ENCODE measurements around the gene SUCO. TPM values are rescaled to one million over a fixed set of nuclear protein-coding genes. Genes with fewer than 3 reads are reported as not detected.
"Not testable (repeated sequence)": the region's sequence is repeated elsewhere in the genome, so short reads cannot be mapped to it uniquely, and the experiment has no call there.

The SUCO gene
- total RNA-seq, 3 donors from 2014 or later, result 24.6 to 29.0 (median 24.6) TPM

- Histone ChIP-seq H3K36me3 (ENCODE audit: low read depth) (no peaks in the 10 kb centered on the region), H3K9me3 (no peaks in the 10 kb centered on the region), H3K4me3 (no peak overlapping the region), H3K4me1 (ENCODE audit: low read depth) (no peaks in the 10 kb centered on the region)
- ATAC-seq, result no peak
- TF ChIP-seq CTCF (IDR thresholded peaks at IDR 0.05), result no peak
- intact Hi-C loops (cut with DNase I, micrococcal nuclease), result no loop called here
- no peak for DNase-seq
Measured at GRCh38 chr1:172486805-172487454, 46.0 kb upstream of the SUCO start.

GRCh38 chr1:172487550-172487949 lies 45.4 kb upstream of the SUCO start:
- Histone ChIP-seq H3K36me3 (ENCODE audit: low read depth) (no peaks in the 10 kb centered on the region), H3K9me3 (no peaks in the 10 kb centered on the region), H3K4me1 (ENCODE audit: low read depth) (no peaks in the 10 kb centered on the region), H3K4me3 (no peak overlapping the region)
- intact Hi-C loops (cut with DNase I, micrococcal nuclease), result no loop called here
- no peak for DNase-seq
- ATAC-seq, result no peak
- no peak for TF ChIP-seq CTCF (IDR thresholded peaks at IDR 0.05)

GRCh38 chr1:172488393-172488792 lies 44.6 kb upstream of the SUCO start:
- DNase-seq (no peak), ATAC-seq (no peak)
- Histone ChIP-seq H3K9me3 (no peaks in the 10 kb centered on the region), H3K4me3 (no peak overlapping the region), H3K36me3 (ENCODE audit: low read depth) (no peaks in the 10 kb centered on the region), H3K4me1 (ENCODE audit: low read depth) (no peaks in the 10 kb centered on the region)
- TF ChIP-seq CTCF (IDR thresholded peaks at IDR 0.05), result no peak
- intact Hi-C loops (cut with DNase I, micrococcal nuclease), result no loop called here

GRCh38 chr1:172489847-172490246 lies 43.1 kb upstream of the SUCO start:
- no peak for TF ChIP-seq CTCF (IDR thresholded peaks at IDR 0.05)
- no peak for ATAC-seq

GRCh38 chr1:172492421-172492820 lies 40.5 kb upstream of the SUCO start:
- no peaks in the 10 kb centered on the region for H3K9me3 ChIP-seq
- no peak for TF ChIP-seq CTCF (IDR thresholded peaks at IDR 0.05)
- H3K4me3 ChIP-seq, result no peak overlapping the region
- DNase-seq (no peak), ATAC-seq (no peak)
- intact Hi-C loops (cut with DNase I, micrococcal nuclease), result no loop called here
- no peaks in the 10 kb centered on the region for H3K36me3 ChIP-seq (ENCODE audit: low read depth)
- no peaks in the 10 kb centered on the region for H3K4me1 ChIP-seq (ENCODE audit: low read depth)

More at GRCh38 chr1:172489847-172490246, 43.1 kb upstream of the SUCO start:
- H3K36me3 ChIP-seq (ENCODE audit: low read depth), result no peaks in the 10 kb centered on the region
- no peaks in the 10 kb centered on the region for H3K4me1 ChIP-seq (ENCODE audit: low read depth)
- no peak overlapping the region for H3K4me3 ChIP-seq
- no peaks in the 10 kb centered on the region for H3K9me3 ChIP-seq
- intact Hi-C loops (cut with DNase I, micrococcal nuclease), result no loop called here
- DNase-seq, result no peak

GRCh38 chr1:172494166-172494565 lies 38.8 kb upstream of the SUCO start:
- Histone ChIP-seq H3K4me1 (ENCODE audit: low read depth) (no peaks in the 10 kb centered on the region), H3K9me3 (no peaks in the 10 kb centered on the region), H3K4me3 (no peak overlapping the region), H3K36me3 (ENCODE audit: low read depth) (no peaks in the 10 kb centered on the region)
- intact Hi-C loops (cut with DNase I, micrococcal nuclease), result no loop called here
- ATAC-seq (no peak), DNase-seq (no peak)
- no peak for TF ChIP-seq CTCF (IDR thresholded peaks at IDR 0.05)

GRCh38 chr1:172496127-172496526 lies 36.8 kb upstream of the SUCO start:
- intact Hi-C loops (cut with DNase I, micrococcal nuclease); H3K36me3 ChIP-seq (ENCODE audit: low read depth); DNase-seq; H3K9me3 ChIP-seq; H3K4me3 ChIP-seq; H3K4me1 ChIP-seq (ENCODE audit: low read depth); ATAC-seq: not testable (repeated sequence)

Measured in mucosa of descending colon (tissue), 3 donors.